BJ (cell line): ENCODE data around the gene SLC12A7. TPM values are rescaled to one million over a fixed set of nuclear protein-coding genes. Genes with fewer than 3 reads are reported as not detected.

Source experiments
- CTCF ChIA-PET: fragments of 350-600 bp; formaldehyde crosslinking; extraction: SDS; loops from one replicate; lab custom pipeline; 2021; ENCODE audit warnings: antibody characterized with exemption, inconsistent platforms; lab: Yijun Ruan, JAX
- POLR2A ChIA-PET: fragments of 300-600 bp; sonication (Branson Sonifier 250); formaldehyde crosslinking; extraction: SDS; loops from one replicate; lab custom pipeline; 2021; ENCODE audit warnings: antibody characterized with exemption; lab: Charles Lee
- DNase-seq: peaks from one replicate; pipeline ENCODE4 v3.0.0-alpha.2; 2011; ENCODE audit warnings: low read depth
- H3K27me3 ChIP-seq: 2 replicates; pipeline ENCODE4 v1.6.0; 2011; ENCODE audit warnings: low read length; ENCODE audit not compliant: control insufficient read depth, insufficient read depth
- H3K36me3 ChIP-seq: 2 replicates; pipeline ENCODE4 v1.5.1; 2011; ENCODE audit warnings: low read length; ENCODE audit not compliant: control insufficient read depth, insufficient read depth
- H3K4me3 ChIP-seq: 2 replicates; pipeline ENCODE4 v1.5.1; 2011; ENCODE audit warnings: low read depth, mild to moderate bottlenecking, control low read depth, low read length
- CTCF ChIP-seq: IDR thresholded peaks from 2 replicates; pipeline ENCODE4 v1.5.1; 2011; ENCODE audit warnings: low read depth, mild to moderate bottlenecking, control low read depth, inconsistent platforms, low read length, moderate library complexity; ENCODE audit not compliant: insufficient read depth
- polyA plus RNA-seq: library from polyadenylated mRNA; depleted of rRNA; stranded (reverse); fragments of >200 nt; gene quantifications from 2 replicates; pipeline ENCODE4 v1.2.3, GENCODE V29; 2011

Gene SLC12A7
- polyA plus RNA-seq, 1 experiment, result 4.6 TPM

GRCh38 chr5:1106385-1107166 lies 5.3 kb downstream of the SLC12A7 start:
- no peak for DNase-seq
- H3K27me3 ChIP-seq, result no peaks in the 10 kb centered on the region
- H3K4me3 ChIP-seq, result no peak overlapping the region
- ChIA-PET CTCF (interaction anchor here (0.6 kb wide), 1 partner anchor 48 kb away, joined by 3 read pairs; no protein-coding TSS in a partner anchor), POLR2A (no interaction called here)
- H3K36me3 ChIP-seq, result no peaks in the 10 kb centered on the region
- TF ChIP-seq CTCF, result no peak

- TF ChIP-seq CTCF, result no peak
- Histone ChIP-seq H3K4me3 (no peak overlapping the region), H3K36me3 (no peaks in the 10 kb centered on the region), H3K27me3 (no peaks in the 10 kb centered on the region; the same call in 1 of the 2 replicates)
- ChIA-PET CTCF (interaction anchor here (0.8 kb wide), 1 partner anchor 9 kb away, joined by 4 read pairs; no protein-coding TSS in a partner anchor), POLR2A (no interaction called here)
- DNase-seq, result no peak
Measured at GRCh38 chr5:1105350-1106265, 6.3 kb downstream of the SLC12A7 start.

GRCh38 chr5:1104327-1105006 lies 7.4 kb downstream of the SLC12A7 start:
- Histone ChIP-seq H3K36me3 (no peaks in the 10 kb centered on the region), H3K4me3 (no peak overlapping the region), H3K27me3 (no peaks in the 10 kb centered on the region; the same call in 1 of the 2 replicates)
- ChIA-PET POLR2A (no interaction called here), CTCF (no interaction called here)
- DNase-seq, result no peak
- TF ChIP-seq CTCF, result no peak

- POLR2A ChIA-PET, result no interaction called here
- DNase-seq, result no peak
- CTCF ChIA-PET, result no interaction called here
Measured at GRCh38 chr5:1103505-1104326, 8.1 kb downstream of the SLC12A7 start.

More at GRCh38 chr5:1103505-1104326, 8.1 kb downstream of the SLC12A7 start:
- Histone ChIP-seq H3K4me3 (no peak overlapping the region), H3K27me3 (no peaks in the 10 kb centered on the region; the same call in 1 of the 2 replicates), H3K36me3 (no peaks in the 10 kb centered on the region)
- TF ChIP-seq CTCF, result no peak
